ENCODE results near the gene CKM. TPM values are rescaled to one million over a fixed set of nuclear protein-coding genes. Genes with fewer than 3 reads are reported as not detected.
A peak's percentile ranks its signal among the peaks of the same experiment; 100 is the strongest.

Gene CKM
- total RNA-seq, 1 experiment from 2014 or later = not detected

DNA sequence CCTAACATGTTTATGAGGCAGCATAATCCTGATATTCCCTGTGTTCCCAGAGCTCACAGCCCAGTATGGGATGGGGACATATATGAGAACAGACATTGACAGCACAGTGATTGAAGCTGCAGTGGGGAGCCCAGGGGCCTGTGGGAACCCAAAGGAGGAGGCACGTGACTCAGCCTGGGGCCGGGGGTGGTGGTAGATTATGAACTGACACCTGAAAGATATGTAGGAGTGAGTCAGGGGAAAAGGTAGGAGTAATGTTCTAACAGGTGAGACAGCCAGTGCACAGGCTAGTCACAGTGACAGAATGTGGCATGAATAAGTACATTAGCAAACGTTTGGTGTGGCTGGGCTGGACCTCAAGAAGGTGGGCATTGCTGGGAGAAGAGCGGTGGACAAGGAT lies 29.0 kb downstream of the CKM start:
- TF ChIP-seq, protein P1, sequence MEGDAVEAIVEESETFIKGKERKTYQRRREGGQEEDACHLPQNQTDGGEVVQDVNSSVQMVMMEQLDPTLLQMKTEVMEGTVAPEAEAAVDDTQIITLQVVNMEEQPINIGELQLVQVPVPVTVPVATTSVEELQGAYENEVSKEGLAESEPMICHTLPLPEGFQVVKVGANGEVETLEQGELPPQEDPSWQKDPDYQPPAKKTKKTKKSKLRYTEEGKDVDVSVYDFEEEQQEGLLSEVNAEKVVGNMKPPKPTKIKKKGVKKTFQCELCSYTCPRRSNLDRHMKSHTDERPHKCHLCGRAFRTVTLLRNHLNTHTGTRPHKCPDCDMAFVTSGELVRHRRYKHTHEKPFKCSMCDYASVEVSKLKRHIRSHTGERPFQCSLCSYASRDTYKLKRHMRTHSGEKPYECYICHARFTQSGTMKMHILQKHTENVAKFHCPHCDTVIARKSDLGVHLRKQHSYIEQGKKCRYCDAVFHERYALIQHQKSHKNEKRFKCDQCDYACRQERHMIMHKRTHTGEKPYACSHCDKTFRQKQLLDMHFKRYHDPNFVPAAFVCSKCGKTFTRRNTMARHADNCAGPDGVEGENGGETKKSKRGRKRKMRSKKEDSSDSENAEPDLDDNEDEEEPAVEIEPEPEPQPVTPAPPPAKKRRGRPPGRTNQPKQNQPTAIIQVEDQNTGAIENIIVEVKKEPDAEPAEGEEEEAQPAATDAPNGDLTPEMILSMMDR (IDR thresholded peaks at IDR 0.05; ENCODE audit: insufficient read depth in 1 of 2, low read depth in 1 of 2, low read length in 1 of 2, severe bottlenecking in 1 of 2, unreplicated experiment in 1 of 2) = no peak
- Mint-ChIP-seq H3K4me3 (ENCODE audit: unreplicated experiment) (no peak overlapping the region), H3K9me3 (ENCODE audit: unreplicated experiment) (no peaks in the 10 kb centered on the region), H3K4me1 (ENCODE audit: low read depth, unreplicated experiment) (no peaks in the 10 kb centered on the region), H3K27ac (ENCODE audit: unreplicated experiment) (no peak overlapping the region), H3K27me3 (ENCODE audit: insufficient read depth, unreplicated experiment) (no peaks in the 10 kb centered on the region), H3K36me3 (ENCODE audit: insufficient read depth, unreplicated experiment) (no peaks in the 10 kb centered on the region)
- H3K36me3 ChIP-seq (ENCODE audit: control insufficient read depth, insufficient read depth, low read length) = peaks cover 2% of the 10 kb centered on the region
- H3K9me3 ChIP-seq = no peaks in the 10 kb centered on the region
- POLR2A ChIA-PET = no interaction called here
- no peaks in the 10 kb centered on the region for H3K27me3 ChIP-seq (replicated peaks; ENCODE audit: control insufficient read depth, insufficient read depth, low read length)
- CTCF ChIA-PET = no interaction called here
- no peaks in the 10 kb centered on the region for H3K4me1 ChIP-seq
- DNase-seq = no peak
- no peak overlapping the region for H3K4me3 ChIP-seq (ENCODE audit: low read depth, low read length)
- intact Hi-C loops (cut with micrococcal nuclease; ENCODE audit: unreplicated experiment) = no loop called here
- BruUV-seq (replicated peaks) = no TSS peak

DNA sequence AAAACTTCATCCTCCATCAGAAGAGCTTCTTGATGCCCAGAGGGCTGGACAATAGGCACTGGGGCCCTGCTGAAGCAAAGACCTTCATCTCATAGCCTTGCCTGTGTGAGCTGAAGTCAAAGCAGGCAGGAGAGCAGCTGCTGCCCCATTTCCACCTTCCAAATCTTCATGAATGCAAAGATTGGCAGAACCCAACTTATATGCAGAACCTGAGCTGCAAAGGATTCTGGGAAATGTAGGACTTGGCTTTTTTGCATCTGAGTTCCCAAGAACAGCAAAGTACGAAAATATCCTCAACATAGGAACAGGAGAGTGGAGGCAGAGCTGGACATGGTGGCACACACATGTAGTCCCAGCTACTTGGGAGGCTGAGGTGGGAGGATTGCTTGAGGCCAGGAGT lies 30.8 kb downstream of the CKM start:
- POLR2A ChIA-PET = no interaction called here
- intact Hi-C loops (cut with micrococcal nuclease; ENCODE audit: unreplicated experiment) = no loop called here
- Mint-ChIP-seq H3K27me3 (ENCODE audit: insufficient read depth, unreplicated experiment) (no peaks in the 10 kb centered on the region), H3K36me3 (ENCODE audit: insufficient read depth, unreplicated experiment) (no peaks in the 10 kb centered on the region), H3K27ac (ENCODE audit: unreplicated experiment) (no peak overlapping the region), H3K9me3 (ENCODE audit: unreplicated experiment) (no peaks in the 10 kb centered on the region), H3K4me1 (ENCODE audit: low read depth, unreplicated experiment) (no peaks in the 10 kb centered on the region), H3K4me3 (ENCODE audit: unreplicated experiment) (no peak overlapping the region)
- Histone ChIP-seq H3K4me1 (no peaks in the 10 kb centered on the region), H3K36me3 (ENCODE audit: control insufficient read depth, insufficient read depth, low read length) (peaks cover 2% of the 10 kb centered on the region), H3K4me3 (ENCODE audit: low read depth, low read length) (no peak overlapping the region), H3K9me3 (no peaks in the 10 kb centered on the region), H3K27me3 (replicated peaks; ENCODE audit: control insufficient read depth, insufficient read depth, low read length) (no peaks in the 10 kb centered on the region)
- TF ChIP-seq, protein P1 (IDR thresholded peaks at IDR 0.05; ENCODE audit: insufficient read depth in 1 of 2, low read depth in 1 of 2, low read length in 1 of 2, severe bottlenecking in 1 of 2, unreplicated experiment in 1 of 2) = no peak
- CTCF ChIA-PET = no interaction called here
- BruUV-seq (replicated peaks) = no TSS peak
- DNase-seq = no peak

DNA sequence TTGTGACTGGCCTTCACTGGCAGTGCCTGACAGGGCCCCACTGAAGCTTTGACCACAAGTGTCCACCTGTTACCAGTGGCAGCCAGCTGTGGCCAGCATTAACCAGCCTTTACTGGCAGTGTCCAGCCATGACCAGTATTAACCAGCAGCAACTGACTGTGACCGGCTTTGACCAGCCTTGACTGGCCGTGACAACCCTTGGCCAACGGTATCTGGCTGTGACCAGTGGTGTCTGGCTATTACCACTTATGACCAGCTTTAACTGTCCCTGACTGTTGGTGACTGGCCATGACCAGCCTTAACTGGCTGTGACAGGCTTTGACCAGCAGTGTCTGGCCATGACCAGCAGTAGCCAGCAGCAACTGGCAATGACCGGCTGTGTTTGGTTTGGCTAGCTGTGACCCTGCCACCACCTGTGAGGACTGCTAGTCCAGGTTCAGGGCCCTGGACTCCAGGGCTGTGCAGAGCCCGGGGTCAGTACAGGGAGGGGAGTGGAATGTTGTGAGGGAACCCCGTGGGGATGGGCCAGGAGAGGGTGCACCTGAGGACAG lies 32.2 kb downstream of the CKM start:
- POLR2A ChIA-PET = no interaction called here
- intact Hi-C loops (cut with micrococcal nuclease; ENCODE audit: unreplicated experiment) = no loop called here
- DNase-seq = no peak
- Histone ChIP-seq H3K9me3 (no peaks in the 10 kb centered on the region), H3K4me3 (ENCODE audit: low read depth, low read length) (no peak overlapping the region), H3K4me1 (no peaks in the 10 kb centered on the region), H3K27me3 (replicated peaks; ENCODE audit: control insufficient read depth, insufficient read depth, low read length) (no peaks in the 10 kb centered on the region), H3K36me3 (ENCODE audit: control insufficient read depth, insufficient read depth, low read length) (peaks cover 2% of the 10 kb centered on the region)
- Mint-ChIP-seq H3K27ac (ENCODE audit: unreplicated experiment) (peak overlapping the region; percentile 25), H3K36me3 (ENCODE audit: insufficient read depth, unreplicated experiment) (no peaks in the 10 kb centered on the region), H3K4me1 (ENCODE audit: low read depth, unreplicated experiment) (no peaks in the 10 kb centered on the region), H3K27me3 (ENCODE audit: insufficient read depth, unreplicated experiment) (no peaks in the 10 kb centered on the region), H3K9me3 (ENCODE audit: unreplicated experiment) (no peaks in the 10 kb centered on the region), H3K4me3 (ENCODE audit: unreplicated experiment) (no peak overlapping the region)
- TF ChIP-seq, protein P1 (IDR thresholded peaks at IDR 0.05; ENCODE audit: insufficient read depth in 1 of 2, low read depth in 1 of 2, low read length in 1 of 2, severe bottlenecking in 1 of 2, unreplicated experiment in 1 of 2) = no peak
- CTCF ChIA-PET = no interaction called here
- BruUV-seq (replicated peaks) = no TSS peak
